ENCODE measurements around the gene PRODH2. TPM values are rescaled to one million over a fixed set of nuclear protein-coding genes. Genes with fewer than 3 reads are reported as not detected.
A peak's percentile ranks its signal among the peaks of the same experiment; 100 is the strongest.

Gene PRODH2
- total and polyA plus RNA-seq, 12 donors, result 0.07 to 0.46 TPM; not detected in 10

GRCh38 chr19:35845215-35846037 is 32.8 kb upstream of the PRODH2 start:
- WGBS, 4 donors, result 4 to 9% (median 5%) methylated on average over 28 to 62 of the region's 63 CpGs
- peaks cover 0 to 7% of the 10 kb centered on the region in 2 donors for H3K4me1 ChIP-seq (replicated peaks in 1 of 2)
- H3K4me3 ChIP-seq, result peak overlapping the region in 1 of 4 donors; percentile 41
- H3K36me3 ChIP-seq (replicated peaks in 1 of 2), result no peaks in the 10 kb centered on the region
- TF ChIP-seq POLR2A (IDR thresholded peaks at IDR 0.05), result no peak
- TF ChIP-seq CTCF (IDR thresholded peaks at IDR 0.05), result no peak
- DNase-seq, result no peak
- intact Hi-C loops (cut with DNase I), result loop anchor here in 1 of 2 donors (5.0 kb wide), 1 partner anchor 48 kb away; no protein-coding TSS in a partner anchor
- no peaks in the 10 kb centered on the region for H3K9me3 ChIP-seq (replicated peaks in 1 of 3)
- H3K27ac ChIP-seq, result no peak overlapping the region
- H3K27me3 ChIP-seq, result peaks cover 61% of the 10 kb centered on the region

GRCh38 chr19:35844482-35845214 is 32.0 kb upstream of the PRODH2 start:
- 56 to 61% (median 58%) methylated on average over 16 of the region's 16 CpGs for WGBS, 4 donors
- Histone ChIP-seq H3K27ac (no peak overlapping the region), H3K9me3 (replicated peaks in 1 of 3) (no peaks in the 10 kb centered on the region), H3K36me3 (replicated peaks in 1 of 2) (no peaks in the 10 kb centered on the region), H3K4me3 (peak overlapping the region in 1 of 4 donors; percentile 41), H3K27me3 (peaks cover 57% of the 10 kb centered on the region), H3K4me1 (replicated peaks in 1 of 2) (peaks cover 0 to 7% of the 10 kb centered on the region in 2 donors)
- no peak for DNase-seq
- intact Hi-C loops (cut with DNase I), result loop anchor here in 1 of 2 donors (5.0 kb wide), 1 partner anchor 47 kb away; no protein-coding TSS in a partner anchor
- no peak for TF ChIP-seq POLR2A (IDR thresholded peaks at IDR 0.05)
- no peak for TF ChIP-seq CTCF (IDR thresholded peaks at IDR 0.05)

- peaks cover 0 to 7% of the 10 kb centered on the region in 2 donors for H3K4me1 ChIP-seq (replicated peaks in 1 of 2)
- TF ChIP-seq CTCF (IDR thresholded peaks at IDR 0.05) (no peak), POLR2A (IDR thresholded peaks at IDR 0.05) (no peak)
- intact Hi-C loops (cut with DNase I), result no loop called here
- peak in 2 of 7 donors; percentile 22 to 32 for DNase-seq
- no peak overlapping the region for H3K4me3 ChIP-seq
- H3K27ac ChIP-seq, result no peak overlapping the region
- no peaks in the 10 kb centered on the region for H3K36me3 ChIP-seq (replicated peaks in 1 of 2)
- no peaks in the 10 kb centered on the region for H3K9me3 ChIP-seq (replicated peaks in 1 of 3)
- whole genome bisulfite sequencing, 4 donors, result 6 to 30% (median 10%) methylated on average over 3 to 42 of the region's 42 CpGs
- H3K27me3 ChIP-seq, result peaks cover 51% of the 10 kb centered on the region
These were observed 31.2 kb upstream of the PRODH2 start for GRCh38 chr19:35843676-35844481.
